GM12864 (cell line): ENCODE data around the gene CACNG4.

Experiments used
- DNase-seq: peaks from one replicate; pipeline ENCODE4 v3.0.0-alpha.2; 2011; ENCODE audit warnings: low read depth
- H3K4me3 ChIP-seq: 2 replicates; pipeline ENCODE4 v1.5.1; 2011; ENCODE audit warnings: mild to moderate bottlenecking, low read depth, low read length, control low read depth
- CTCF ChIP-seq: IDR thresholded peaks from 2 replicates; pipeline ENCODE4 v1.5.1; 2011; ENCODE audit warnings: low read depth, mild to moderate bottlenecking, moderate library complexity, low read length, control low read depth, inconsistent platforms; ENCODE audit errors: missing control alignments

Gene CACNG4

DNA sequence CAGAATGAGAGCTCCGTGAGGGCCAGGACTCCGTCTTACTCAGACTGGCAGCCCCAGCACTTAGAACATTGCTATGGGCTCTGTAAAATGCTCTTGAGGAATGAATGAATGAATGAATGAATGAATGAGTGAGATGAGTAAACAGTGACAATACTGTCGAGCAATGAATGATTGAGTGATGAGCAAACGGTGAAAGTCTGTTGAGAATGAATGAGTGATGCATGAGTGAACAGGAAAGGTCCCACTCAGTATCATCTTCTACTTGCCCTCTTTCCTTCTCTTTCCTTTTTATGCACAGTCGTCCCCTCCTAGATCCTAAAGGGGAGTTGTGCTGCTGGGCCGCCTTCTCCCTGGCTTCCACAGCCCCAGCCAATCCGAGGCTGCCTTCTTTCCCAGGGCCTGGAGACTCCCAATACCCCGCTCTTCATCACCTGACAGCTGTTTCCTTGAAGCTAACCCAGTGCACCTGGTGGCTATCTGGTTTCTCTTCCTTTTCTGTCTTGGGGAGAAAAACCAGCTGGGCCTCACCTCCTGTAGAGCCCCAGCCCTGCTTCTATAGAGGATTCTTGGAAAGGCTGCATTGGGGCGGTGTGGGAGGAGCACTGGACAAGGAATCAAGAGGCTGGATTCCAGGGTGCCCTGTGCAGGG, 47.1 kb downstream of the CACNG4 start:
- no peak for TF ChIP-seq CTCF
- H3K4me3 ChIP-seq = no peak overlapping the region
- DNase-seq = peak; percentile 3

- TF ChIP-seq CTCF = no peak
- no peak overlapping the region for H3K4me3 ChIP-seq
- DNase-seq = no peak
Observed at GRCh38 chr17:67013891-67014290, 49.4 kb downstream of the CACNG4 start.

- TF ChIP-seq CTCF = no peak
- DNase-seq = no peak
Observed at GRCh38 chr17:67015001-67015400, 50.5 kb downstream of the CACNG4 start.

GRCh38 chr17:67016039-67016762, 51.7 kb downstream of the CACNG4 start:
- no peak for DNase-seq

More at GRCh38 chr17:67015001-67015400, 50.5 kb downstream of the CACNG4 start:
- H3K4me3 ChIP-seq = no peak overlapping the region

GRCh38 chr17:67017910-67018309, 53.4 kb downstream of the CACNG4 start:
- DNase-seq = no peak
- TF ChIP-seq CTCF = no peak
- H3K4me3 ChIP-seq = no peak overlapping the region

More at GRCh38 chr17:67016039-67016762, 51.7 kb downstream of the CACNG4 start:
- peak; percentile 5 for TF ChIP-seq CTCF
- H3K4me3 ChIP-seq = no peak overlapping the region

- TF ChIP-seq CTCF = no peak
- no peak overlapping the region for H3K4me3 ChIP-seq
- no peak for DNase-seq
Observed at GRCh38 chr17:67018471-67019434, 54.2 kb downstream of the CACNG4 start.
